Brain microvascular endothelial cell (primary cell): Measurements from ENCODE around the gene TMOD3.

ENCODE experiments used
- DNase-seq: peaks from one replicate; pipeline ENCODE4 v3.0.0-alpha.2; 2020
- H3K27ac ChIP-seq: fragments of 250-450 bp; sonication (Bioruptor Pico); 2 replicates; pipeline ENCODE4 v1.5.1; 2020; ENCODE audit warnings: mild to moderate bottlenecking, moderate library complexity
- H3K27me3 ChIP-seq: fragments of 250-450 bp; sonication (Bioruptor Pico); replicated peaks from 2 replicates; pipeline ENCODE4 v1.5.1; 2020; ENCODE audit warnings: mild to moderate bottlenecking
- H3K36me3 ChIP-seq: fragments of 250-450 bp; sonication (Bioruptor Pico); replicated peaks from 2 replicates; pipeline ENCODE4 v1.5.1; 2020; ENCODE audit warnings: mild to moderate bottlenecking
- H3K4me3 ChIP-seq: 2 replicates; pipeline ENCODE4 v1.5.1; 2011; ENCODE audit warnings: low read depth, mild to moderate bottlenecking, control low read depth, low read length, moderate library complexity
- in situ Hi-C: cut with HindIII; loops from 2 replicates; pipeline ENCODE4 v1.10.0; 2017; ENCODE audit warnings: low sequenced_read_pairs, low pct_ligation_motif_present
- TF ChIP-seq, protein P1 (sequence below): IDR thresholded peaks from 2 replicates; pipeline ENCODE4 v1.5.1; 2011; ENCODE audit warnings: low read depth, mild to moderate bottlenecking, moderate library complexity, low read length, control low read depth, inconsistent platforms; ENCODE audit errors: missing control alignments

TMOD3 gene

DNA sequence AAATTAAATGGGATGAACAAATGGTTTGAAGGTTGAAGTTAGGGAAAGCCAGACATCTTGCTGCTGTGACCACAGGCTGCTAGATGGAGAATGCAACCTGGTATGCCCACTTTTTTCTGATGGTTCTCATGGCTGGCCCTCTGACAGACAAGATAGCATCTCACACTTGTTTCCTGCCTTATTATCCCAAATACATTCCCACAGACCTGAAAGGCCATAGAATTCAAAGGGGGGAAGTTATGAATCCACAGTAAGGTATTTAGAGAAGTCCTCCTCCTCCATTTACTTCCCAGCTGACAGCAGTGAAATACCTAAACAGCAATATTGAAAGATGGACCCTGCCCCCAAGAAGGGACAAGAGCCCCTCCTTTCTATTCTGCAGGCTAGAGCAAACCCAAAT lies 109.8 kb downstream of the TMOD3 start:
- Histone ChIP-seq H3K27ac (no peak overlapping the region), H3K4me3 (no peak overlapping the region), H3K36me3 (peaks cover 23% of the 10 kb centered on the region), H3K27me3 (no peaks in the 10 kb centered on the region)
- TF ChIP-seq, protein P1, sequence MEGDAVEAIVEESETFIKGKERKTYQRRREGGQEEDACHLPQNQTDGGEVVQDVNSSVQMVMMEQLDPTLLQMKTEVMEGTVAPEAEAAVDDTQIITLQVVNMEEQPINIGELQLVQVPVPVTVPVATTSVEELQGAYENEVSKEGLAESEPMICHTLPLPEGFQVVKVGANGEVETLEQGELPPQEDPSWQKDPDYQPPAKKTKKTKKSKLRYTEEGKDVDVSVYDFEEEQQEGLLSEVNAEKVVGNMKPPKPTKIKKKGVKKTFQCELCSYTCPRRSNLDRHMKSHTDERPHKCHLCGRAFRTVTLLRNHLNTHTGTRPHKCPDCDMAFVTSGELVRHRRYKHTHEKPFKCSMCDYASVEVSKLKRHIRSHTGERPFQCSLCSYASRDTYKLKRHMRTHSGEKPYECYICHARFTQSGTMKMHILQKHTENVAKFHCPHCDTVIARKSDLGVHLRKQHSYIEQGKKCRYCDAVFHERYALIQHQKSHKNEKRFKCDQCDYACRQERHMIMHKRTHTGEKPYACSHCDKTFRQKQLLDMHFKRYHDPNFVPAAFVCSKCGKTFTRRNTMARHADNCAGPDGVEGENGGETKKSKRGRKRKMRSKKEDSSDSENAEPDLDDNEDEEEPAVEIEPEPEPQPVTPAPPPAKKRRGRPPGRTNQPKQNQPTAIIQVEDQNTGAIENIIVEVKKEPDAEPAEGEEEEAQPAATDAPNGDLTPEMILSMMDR = no peak
- DNase-seq = no peak
- in situ Hi-C loops = no loop called here

DNA sequence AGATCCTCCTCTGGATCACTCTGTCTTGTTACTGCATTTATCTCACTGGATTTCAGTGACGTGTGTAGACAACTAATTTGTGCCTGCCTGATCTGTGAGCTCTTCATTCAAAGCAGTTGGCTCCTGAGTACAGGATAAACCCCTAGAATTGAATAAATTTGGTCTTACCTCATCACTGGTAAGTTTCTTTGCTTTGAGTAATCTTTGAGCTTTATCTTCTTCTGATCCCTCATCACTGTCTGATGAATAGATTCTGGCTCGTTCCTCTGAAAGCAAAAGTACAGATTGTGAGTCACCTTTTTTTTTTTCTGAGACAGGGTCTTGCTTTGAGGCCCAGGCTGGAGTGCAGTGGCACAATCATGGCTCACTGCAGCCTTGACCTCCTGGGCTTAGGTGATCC lies 117.7 kb downstream of the TMOD3 start:
- TF ChIP-seq, protein P1 = no peak
- no peaks in the 10 kb centered on the region for H3K27me3 ChIP-seq
- H3K27ac ChIP-seq = no peak overlapping the region
- in situ Hi-C loops = no loop called here
- peaks cover 54% of the 10 kb centered on the region for H3K36me3 ChIP-seq
- H3K4me3 ChIP-seq = no peak overlapping the region
- no peak for DNase-seq

DNA sequence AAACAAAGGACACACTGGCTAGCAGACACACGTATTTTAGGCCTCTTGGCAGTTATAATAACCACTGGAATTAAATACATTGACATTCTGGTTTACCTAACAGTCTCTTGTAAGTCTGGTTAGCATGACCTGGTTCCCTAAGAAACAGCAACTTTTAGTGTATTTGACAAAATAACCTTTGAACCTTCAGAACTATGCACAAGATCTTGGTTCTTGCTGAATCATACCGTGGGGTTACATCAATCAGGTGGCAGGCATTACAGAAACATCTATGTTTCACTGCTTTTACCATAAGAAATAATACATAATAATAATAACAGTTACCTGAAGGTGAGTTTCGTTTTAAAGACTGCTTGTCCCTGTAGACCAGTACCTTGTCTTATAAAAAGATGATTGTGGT lies 123.4 kb downstream of the TMOD3 start:
- TF ChIP-seq, protein P1 = no peak
- no peak overlapping the region for H3K4me3 ChIP-seq
- in situ Hi-C loops = no loop called here
- DNase-seq = no peak
- no peaks in the 10 kb centered on the region for H3K27me3 ChIP-seq
- H3K36me3 ChIP-seq = peaks cover 60% of the 10 kb centered on the region
- no peak overlapping the region for H3K27ac ChIP-seq

DNA sequence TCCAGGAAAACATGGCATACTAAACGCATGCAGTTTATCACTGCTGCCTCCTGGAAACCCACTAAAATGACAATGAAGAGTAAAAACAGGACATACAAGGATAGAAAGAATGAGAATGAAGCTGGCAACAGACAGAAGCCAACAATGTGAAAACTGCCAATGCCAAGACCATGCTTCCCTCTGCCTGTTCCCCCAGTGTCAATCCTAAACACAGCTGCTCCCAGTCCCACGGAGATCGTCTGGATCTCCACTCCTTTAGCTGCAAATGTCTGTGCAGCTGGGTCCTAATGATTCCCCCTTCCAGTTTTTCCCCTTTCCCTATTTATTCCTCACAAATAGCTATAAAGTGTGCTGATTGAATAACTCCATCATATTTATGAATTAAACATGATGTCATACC lies 126.1 kb downstream of the TMOD3 start:
- Histone ChIP-seq H3K27ac (no peak overlapping the region), H3K36me3 (peaks cover 55% of the 10 kb centered on the region), H3K4me3 (no peak overlapping the region), H3K27me3 (no peaks in the 10 kb centered on the region)
- TF ChIP-seq, protein P1 = no peak
- in situ Hi-C loops = no loop called here
- no peak for DNase-seq
